ENCODE data around the gene SHFL.

DNA sequence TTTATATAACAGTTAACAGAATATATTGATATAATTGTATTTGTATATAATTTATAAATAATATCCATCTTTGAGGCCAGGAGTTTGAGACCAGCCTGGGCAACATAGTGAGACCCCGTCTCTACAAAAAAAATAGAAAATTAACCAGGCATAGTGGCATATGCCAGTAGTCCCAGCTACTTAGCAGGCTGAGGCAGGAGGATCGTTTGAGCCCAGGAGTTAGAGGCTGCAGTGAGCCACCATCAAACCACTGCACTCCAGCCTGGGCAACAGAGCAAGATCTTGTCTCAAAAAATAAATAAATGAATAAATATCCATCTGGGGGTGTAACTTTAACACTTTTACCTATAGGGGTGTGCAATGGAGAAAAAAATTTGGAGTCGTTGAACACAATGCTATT, 1.3 kb upstream of the SHFL start:
- TF ChIP-seq, protein P1, sequence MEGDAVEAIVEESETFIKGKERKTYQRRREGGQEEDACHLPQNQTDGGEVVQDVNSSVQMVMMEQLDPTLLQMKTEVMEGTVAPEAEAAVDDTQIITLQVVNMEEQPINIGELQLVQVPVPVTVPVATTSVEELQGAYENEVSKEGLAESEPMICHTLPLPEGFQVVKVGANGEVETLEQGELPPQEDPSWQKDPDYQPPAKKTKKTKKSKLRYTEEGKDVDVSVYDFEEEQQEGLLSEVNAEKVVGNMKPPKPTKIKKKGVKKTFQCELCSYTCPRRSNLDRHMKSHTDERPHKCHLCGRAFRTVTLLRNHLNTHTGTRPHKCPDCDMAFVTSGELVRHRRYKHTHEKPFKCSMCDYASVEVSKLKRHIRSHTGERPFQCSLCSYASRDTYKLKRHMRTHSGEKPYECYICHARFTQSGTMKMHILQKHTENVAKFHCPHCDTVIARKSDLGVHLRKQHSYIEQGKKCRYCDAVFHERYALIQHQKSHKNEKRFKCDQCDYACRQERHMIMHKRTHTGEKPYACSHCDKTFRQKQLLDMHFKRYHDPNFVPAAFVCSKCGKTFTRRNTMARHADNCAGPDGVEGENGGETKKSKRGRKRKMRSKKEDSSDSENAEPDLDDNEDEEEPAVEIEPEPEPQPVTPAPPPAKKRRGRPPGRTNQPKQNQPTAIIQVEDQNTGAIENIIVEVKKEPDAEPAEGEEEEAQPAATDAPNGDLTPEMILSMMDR (IDR thresholded peaks at IDR 0.05; ENCODE audit: low read depth, low read length, poor library complexity, severe bottlenecking), result no peak
- TF ChIP-seq EZH2phosphoT487 (IDR thresholded peaks at IDR 0.05; ENCODE audit: borderline replicate concordance, low read length), result no peak

All from DOHH2 (cell line).